MM.1S (cell line): ENCODE results near the gene NMRK2.

ENCODE experiments used
- CTCF ChIP-seq: fragments of 300-600 bp; sonication (generic); IDR thresholded peaks from 2 replicates; pipeline ENCODE4 v1.5.1; 2016; ENCODE audit warnings: antibody characterized with exemption, low read length, mixed read lengths
- EZH2 ChIP-seq: fragments of 300-600 bp; sonication (generic); optimal IDR thresholded peaks from 2 replicates; pipeline ENCODE3; 2017; ENCODE audit warnings: low read depth, mild to moderate bottlenecking, antibody characterized with exemption, low read length, mixed read lengths
- EZH2phosphoT487 ChIP-seq: fragments of 300-600 bp; sonication (generic); IDR thresholded peaks from 2 replicates; pipeline ENCODE4 v1.6.1; 2018; ENCODE audit warnings: antibody characterized with exemption, low read length

- TF ChIP-seq CTCF (no peak), EZH2 (no peak), EZH2phosphoT487 (no peak)
Measured at GRCh38 chr19:3949997-3950859, 17.4 kb downstream of the NMRK2 start.
